ENCODE results near the gene SLC18B1. TPM values are rescaled to one million over a fixed set of nuclear protein-coding genes. Genes with fewer than 3 reads are reported as not detected.

The SLC18B1 gene
- polyA plus RNA-seq, 3 donors: 10.3 to 36.6 (median 24.8) TPM

DNA sequence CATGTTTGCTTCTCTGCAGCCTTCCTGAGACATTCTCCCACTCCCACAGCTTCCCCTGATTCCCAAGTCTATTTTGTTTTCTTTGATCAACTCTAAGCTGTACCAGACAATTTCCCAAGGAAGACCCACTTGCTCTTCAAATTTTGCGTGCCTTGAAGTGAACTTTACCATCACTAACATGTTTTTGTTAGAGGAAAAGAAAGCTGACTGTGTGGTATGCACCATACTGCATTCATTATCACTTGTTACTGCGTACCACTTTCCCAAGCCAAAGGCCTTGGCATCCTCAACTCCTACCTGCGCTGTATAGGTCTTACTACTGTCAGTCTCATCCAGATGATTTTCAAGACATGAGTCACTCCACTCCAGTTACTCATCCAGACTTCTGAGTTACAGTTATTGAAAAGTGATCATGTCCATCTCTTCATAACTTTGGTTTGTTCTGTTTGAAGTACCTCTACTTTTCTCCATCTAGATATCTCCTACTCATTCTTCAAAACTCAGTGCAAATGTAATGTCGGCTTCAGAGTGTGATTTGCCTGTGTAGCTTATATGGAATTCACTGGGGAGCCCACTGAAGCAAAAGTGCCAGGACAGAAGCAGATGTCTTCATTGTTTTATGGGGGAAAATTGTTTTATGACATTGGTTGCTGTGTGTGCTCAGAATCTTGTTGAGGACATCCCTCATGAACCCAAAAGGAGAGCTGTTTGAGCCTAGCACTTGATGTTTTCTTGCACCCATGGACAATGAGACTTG lies 21.1 kb upstream of the SLC18B1 start:
- DNase-seq: no peak
- H3K27ac Mint-ChIP-seq: peak overlapping the region in 4 of 7 donors; percentile 0 to 47 (median 18)
- H3K4me1 ChIP-seq (ENCODE audit: control insufficient read depth in 1 of 2, insufficient read depth in 2 of 2, low read length in 2 of 2): peaks cover 16 to 19% of the 10 kb centered on the region in 2 donors
- no peaks in the 10 kb centered on the region for H3K9me3 ChIP-seq (replicated peaks in 1 of 2; ENCODE audit: control insufficient read depth in 1 of 2, insufficient read depth in 1 of 2, low read length in 2 of 2)
- no peak overlapping the region for H3K9ac ChIP-seq (ENCODE audit: insufficient read depth, low read length, poor library complexity, severe bottlenecking)
- no CpG with 5 or more reads among the region's 4 CpGs for WGBS (ENCODE audit: insufficient coverage)
- TF ChIP-seq, protein P1, sequence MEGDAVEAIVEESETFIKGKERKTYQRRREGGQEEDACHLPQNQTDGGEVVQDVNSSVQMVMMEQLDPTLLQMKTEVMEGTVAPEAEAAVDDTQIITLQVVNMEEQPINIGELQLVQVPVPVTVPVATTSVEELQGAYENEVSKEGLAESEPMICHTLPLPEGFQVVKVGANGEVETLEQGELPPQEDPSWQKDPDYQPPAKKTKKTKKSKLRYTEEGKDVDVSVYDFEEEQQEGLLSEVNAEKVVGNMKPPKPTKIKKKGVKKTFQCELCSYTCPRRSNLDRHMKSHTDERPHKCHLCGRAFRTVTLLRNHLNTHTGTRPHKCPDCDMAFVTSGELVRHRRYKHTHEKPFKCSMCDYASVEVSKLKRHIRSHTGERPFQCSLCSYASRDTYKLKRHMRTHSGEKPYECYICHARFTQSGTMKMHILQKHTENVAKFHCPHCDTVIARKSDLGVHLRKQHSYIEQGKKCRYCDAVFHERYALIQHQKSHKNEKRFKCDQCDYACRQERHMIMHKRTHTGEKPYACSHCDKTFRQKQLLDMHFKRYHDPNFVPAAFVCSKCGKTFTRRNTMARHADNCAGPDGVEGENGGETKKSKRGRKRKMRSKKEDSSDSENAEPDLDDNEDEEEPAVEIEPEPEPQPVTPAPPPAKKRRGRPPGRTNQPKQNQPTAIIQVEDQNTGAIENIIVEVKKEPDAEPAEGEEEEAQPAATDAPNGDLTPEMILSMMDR (IDR thresholded peaks at IDR 0.05): no peak
- H3K27me3 ChIP-seq (ENCODE audit: control insufficient read depth in 2 of 2, insufficient read depth in 2 of 2, low read length in 2 of 2): no peaks in the 10 kb centered on the region
- H3K4me1 Mint-ChIP-seq: peaks cover 23% of the 10 kb centered on the region
- H2AFZ ChIP-seq (ENCODE audit: insufficient read depth, low read depth, low read length, poor library complexity, severe bottlenecking): no peak overlapping the region
- no peaks in the 10 kb centered on the region for H3K9me3 Mint-ChIP-seq
- intact Hi-C loops (cut with micrococcal nuclease): no loop called here
- H3K36me3 ChIP-seq (replicated peaks in 1 of 2; ENCODE audit: control insufficient read depth in 1 of 2, insufficient read depth in 2 of 2, low read length in 2 of 2): peaks cover 31 to 47% of the 10 kb centered on the region in 2 donors
- H4K20me1 ChIP-seq (ENCODE audit: insufficient read depth, low read length): peaks cover 53% of the 10 kb centered on the region
- H3K36me3 Mint-ChIP-seq: peaks cover 42 to 44% of the 10 kb centered on the region in 2 donors
- H3K4me3 ChIP-seq (replicated peaks in 1 of 3; ENCODE audit: low read depth in 2 of 3, low read length in 3 of 3): no peak overlapping the region
- no peak overlapping the region for H3K4me2 ChIP-seq (replicated peaks; ENCODE audit: extremely low read depth, low read length, poor library complexity, severe bottlenecking)
- H3K27me3 Mint-ChIP-seq (ENCODE audit: low read depth in 3 of 3): peaks cover 0 to 5% (median 0%) of the 10 kb centered on the region in 3 donors
- peaks cover 28% of the 10 kb centered on the region for H3K79me2 ChIP-seq (ENCODE audit: insufficient read depth, low read length)
- H3K27ac ChIP-seq (ENCODE audit: low read depth in 1 of 2, low read length in 2 of 2): no peak overlapping the region
- H3K4me3 Mint-ChIP-seq: no peak overlapping the region

- Mint-ChIP-seq H3K4me1 (peaks cover 21% of the 10 kb centered on the region), H3K27me3 (ENCODE audit: low read depth in 3 of 3) (peaks cover 0 to 2% (median 0%) of the 10 kb centered on the region in 3 donors), H3K27ac (peak overlapping the region in 2 of 7 donors; percentile 22 to 33), H3K4me3 (no peak overlapping the region), H3K36me3 (peaks cover 42 to 44% of the 10 kb centered on the region in 2 donors), H3K9me3 (peaks cover 0 to 2% (median 0%) of the 10 kb centered on the region in 7 donors)
- H3K27ac ChIP-seq (ENCODE audit: low read depth in 1 of 2, low read length in 2 of 2): peak overlapping the region in 1 of 2 donors; percentile 26
- 100% methylated on average over 5 of the region's 6 CpGs for WGBS (ENCODE audit: insufficient coverage)
- peaks cover 31% of the 10 kb centered on the region for H3K79me2 ChIP-seq (ENCODE audit: insufficient read depth, low read length)
- no peak overlapping the region for H2AFZ ChIP-seq (ENCODE audit: insufficient read depth, low read depth, low read length, poor library complexity, severe bottlenecking)
- peaks cover 16 to 19% of the 10 kb centered on the region in 2 donors for H3K4me1 ChIP-seq (ENCODE audit: control insufficient read depth in 1 of 2, insufficient read depth in 2 of 2, low read length in 2 of 2)
- no peaks in the 10 kb centered on the region for H3K27me3 ChIP-seq (ENCODE audit: control insufficient read depth in 2 of 2, insufficient read depth in 2 of 2, low read length in 2 of 2)
- peaks cover 54% of the 10 kb centered on the region for H4K20me1 ChIP-seq (ENCODE audit: insufficient read depth, low read length)
- no peak overlapping the region for H3K9ac ChIP-seq (ENCODE audit: insufficient read depth, low read length, poor library complexity, severe bottlenecking)
- TF ChIP-seq, protein P1 (IDR thresholded peaks at IDR 0.05): no peak
- H3K4me2 ChIP-seq (replicated peaks; ENCODE audit: extremely low read depth, low read length, poor library complexity, severe bottlenecking): no peak overlapping the region
- H3K4me3 ChIP-seq (replicated peaks in 1 of 3; ENCODE audit: low read depth in 2 of 3, low read length in 3 of 3): no peak overlapping the region
- H3K36me3 ChIP-seq (replicated peaks in 1 of 2; ENCODE audit: control insufficient read depth in 1 of 2, insufficient read depth in 2 of 2, low read length in 2 of 2): peaks cover 31 to 47% of the 10 kb centered on the region in 2 donors
- DNase-seq: no peak
- H3K9me3 ChIP-seq (replicated peaks in 1 of 2; ENCODE audit: control insufficient read depth in 1 of 2, insufficient read depth in 1 of 2, low read length in 2 of 2): no peaks in the 10 kb centered on the region
- intact Hi-C loops (cut with micrococcal nuclease): no loop called here
Observed at GRCh38 chr6:132818404-132819359, 20.2 kb upstream of the SLC18B1 start.

Measured in CD14-positive monocyte (primary cell).